ENCODE measurements around the gene MEF2A.

MEF2A gene

GRCh38 chr15:99564221-99565048 lies 1.3 kb upstream of the MEF2A start:
- DNase-seq (ENCODE audit: low read depth) = no peak

GRCh38 chr15:99565049-99565298 lies 810 bp upstream of the MEF2A start:
- DNase-seq (ENCODE audit: low read depth) = no peak

- no peak for DNase-seq (ENCODE audit: low read depth)
Observed at GRCh38 chr15:99566157-99566897, 543 bp downstream of the MEF2A start.

GRCh38 chr15:99568625-99569352 lies 3.0 kb downstream of the MEF2A start:
- DNase-seq (ENCODE audit: low read depth) = no peak

DNA sequence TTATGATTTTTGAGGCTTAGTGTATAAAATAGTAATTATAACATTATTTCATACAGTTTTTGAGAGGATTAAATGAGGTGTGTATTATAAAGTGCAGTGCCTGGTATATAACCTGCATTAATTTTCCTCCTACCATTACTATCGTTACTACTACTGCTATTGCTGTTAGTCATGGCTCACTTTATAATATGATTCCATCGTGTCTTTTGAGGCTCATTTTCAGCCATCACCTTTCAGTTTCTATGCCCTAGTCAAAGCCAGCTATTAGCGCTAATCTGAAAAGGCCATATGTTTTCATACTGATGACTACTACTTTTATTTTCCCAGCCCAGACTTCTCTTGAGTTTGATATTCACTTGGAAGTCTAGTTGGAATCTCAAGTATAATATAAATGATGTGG lies 5.5 kb downstream of the MEF2A start:
- no peak for DNase-seq (ENCODE audit: low read depth)

- DNase-seq (ENCODE audit: low read depth) = no peak
Observed at GRCh38 chr15:99574048-99574447, 8.3 kb downstream of the MEF2A start.

DNA sequence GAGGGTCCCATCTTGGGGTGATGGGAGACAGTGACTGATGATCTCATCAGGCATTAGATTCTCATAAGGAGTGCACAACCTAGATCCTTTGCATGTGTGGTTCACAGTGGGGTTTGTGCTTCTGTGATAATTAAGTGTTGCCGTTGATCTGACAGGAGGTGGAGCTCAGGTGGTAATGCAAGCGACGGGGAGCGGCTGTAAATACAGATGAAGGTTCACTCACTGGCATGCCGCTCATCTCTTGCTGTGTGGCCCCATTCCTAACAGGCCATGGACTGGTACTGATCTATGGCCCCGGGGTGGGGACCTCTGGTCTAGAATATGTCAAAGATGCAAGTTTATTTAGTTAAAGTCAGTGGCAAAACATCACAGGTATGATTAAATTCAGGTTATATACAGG lies 8.7 kb downstream of the MEF2A start:
- no peak for DNase-seq (ENCODE audit: low read depth)

DNA sequence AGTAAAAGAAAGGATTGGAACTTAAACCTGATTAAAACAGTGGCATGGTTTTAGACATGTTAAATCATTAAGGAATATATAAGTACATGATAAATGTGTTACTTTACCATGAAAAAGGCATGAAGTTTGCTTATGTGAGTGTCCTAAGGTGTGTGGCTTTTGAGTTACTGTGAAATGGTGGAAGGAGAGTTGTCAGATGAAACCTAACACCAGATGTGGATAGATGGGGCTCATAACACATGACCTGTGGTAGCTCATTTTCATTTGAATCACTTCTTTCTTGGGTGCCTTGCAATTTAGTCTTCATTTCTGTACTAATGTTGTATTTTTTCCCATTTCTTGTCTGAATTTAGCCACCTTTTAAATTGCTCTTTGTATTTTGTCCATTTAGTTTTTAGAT lies 13.0 kb downstream of the MEF2A start:
- DNase-seq (ENCODE audit: low read depth) = no peak

DNA sequence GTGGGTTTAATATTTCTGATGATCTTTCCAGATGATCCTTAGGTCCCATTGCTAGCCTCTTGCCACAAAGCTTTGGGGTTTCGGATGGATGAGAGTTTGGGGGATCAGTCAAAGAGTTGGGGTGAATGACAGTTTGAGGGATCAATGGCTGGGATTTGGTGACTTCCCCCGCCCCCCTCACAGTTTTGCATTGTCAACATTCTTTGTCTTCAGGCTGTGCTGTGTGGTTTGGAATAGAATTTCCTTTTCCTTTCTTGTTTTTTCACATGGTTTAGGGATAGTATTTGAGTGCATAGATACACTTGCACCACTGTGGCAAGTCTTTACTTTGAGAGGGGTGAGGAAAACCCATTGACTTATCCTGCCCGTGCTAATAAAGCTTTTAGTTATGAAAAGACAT lies 14.3 kb downstream of the MEF2A start:
- DNase-seq (ENCODE audit: low read depth) = no peak

DNA sequence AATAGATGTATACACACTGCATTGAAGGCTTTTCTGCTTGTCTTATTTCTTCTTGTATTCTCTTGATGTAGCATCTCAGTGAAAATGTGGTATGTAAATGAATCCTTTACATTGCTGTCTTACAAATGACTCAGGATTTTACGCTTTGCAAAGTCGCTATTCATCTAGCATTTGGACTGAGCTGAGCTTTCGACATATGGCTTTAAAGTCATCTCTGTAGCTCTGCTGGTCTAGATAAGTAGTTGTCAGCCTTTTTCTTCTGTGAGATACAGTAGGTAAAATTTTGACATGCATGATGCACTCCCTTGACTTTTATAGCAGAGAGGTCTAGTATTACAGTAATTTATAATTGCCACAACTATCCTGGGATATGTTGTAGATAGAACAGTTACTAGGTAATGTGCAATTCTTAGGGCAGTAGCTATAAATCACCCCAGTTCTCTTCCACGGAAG lies 16.8 kb downstream of the MEF2A start:
- no peak for DNase-seq (ENCODE audit: low read depth)

GRCh38 chr15:99584081-99584600 lies 18.4 kb downstream of the MEF2A start:
- no peak for DNase-seq (ENCODE audit: low read depth)

DNA sequence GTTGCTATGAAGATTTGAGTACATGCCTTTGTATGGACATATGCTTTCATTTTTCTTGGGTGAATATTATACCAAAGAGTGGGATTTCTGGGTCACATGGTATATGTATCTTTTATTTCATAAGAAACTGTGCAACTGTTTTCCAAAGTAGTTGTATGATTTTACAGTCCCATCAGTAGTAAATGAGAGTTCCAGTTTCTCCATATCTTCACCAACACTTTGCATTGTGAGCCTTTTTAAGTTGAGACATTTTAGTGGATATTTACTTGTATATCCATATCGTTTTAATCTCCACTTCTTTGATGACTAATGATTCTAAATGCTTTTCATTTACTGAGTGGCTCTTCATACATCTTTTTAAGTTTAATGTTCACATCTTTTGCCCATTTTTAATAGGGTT lies 20.3 kb downstream of the MEF2A start:
- no peak for DNase-seq (ENCODE audit: low read depth)

- no peak for DNase-seq (ENCODE audit: low read depth)
Observed at GRCh38 chr15:99589801-99590200, 24.0 kb downstream of the MEF2A start.

- no peak for DNase-seq (ENCODE audit: low read depth)
Observed at GRCh38 chr15:99590913-99591646, 25.3 kb downstream of the MEF2A start.

DNA sequence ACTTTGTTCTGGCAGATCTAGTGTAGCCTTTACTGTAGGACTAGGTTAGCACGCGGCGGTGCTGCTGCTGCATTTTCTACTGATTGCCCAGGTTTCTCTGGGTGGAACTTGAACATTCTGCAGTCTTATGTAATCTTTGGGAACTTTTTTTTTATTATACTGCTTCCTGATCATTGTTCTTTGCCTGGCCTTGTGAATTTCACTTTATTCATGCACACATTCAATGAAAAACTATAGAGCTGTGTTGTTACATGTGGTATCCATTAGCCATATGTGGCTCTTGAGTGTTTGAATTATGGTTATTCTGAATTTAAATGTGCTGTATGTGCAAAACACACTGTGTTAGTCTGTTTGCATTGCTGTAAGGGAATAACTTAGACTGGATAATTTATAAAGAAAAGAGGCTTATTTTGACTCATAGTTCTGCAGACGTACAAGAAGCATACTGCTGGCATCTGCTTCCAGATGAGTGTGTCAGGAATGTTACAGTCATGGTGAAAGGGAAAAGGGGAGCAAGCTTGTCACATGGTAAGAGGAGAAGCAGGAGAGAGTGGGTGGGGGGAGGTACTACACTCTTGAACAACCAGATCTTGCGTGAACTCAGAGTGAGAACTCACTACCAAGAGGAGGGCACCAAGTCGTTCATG lies 26.5 kb downstream of the MEF2A start:
- DNase-seq (ENCODE audit: low read depth) = no peak

DNA sequence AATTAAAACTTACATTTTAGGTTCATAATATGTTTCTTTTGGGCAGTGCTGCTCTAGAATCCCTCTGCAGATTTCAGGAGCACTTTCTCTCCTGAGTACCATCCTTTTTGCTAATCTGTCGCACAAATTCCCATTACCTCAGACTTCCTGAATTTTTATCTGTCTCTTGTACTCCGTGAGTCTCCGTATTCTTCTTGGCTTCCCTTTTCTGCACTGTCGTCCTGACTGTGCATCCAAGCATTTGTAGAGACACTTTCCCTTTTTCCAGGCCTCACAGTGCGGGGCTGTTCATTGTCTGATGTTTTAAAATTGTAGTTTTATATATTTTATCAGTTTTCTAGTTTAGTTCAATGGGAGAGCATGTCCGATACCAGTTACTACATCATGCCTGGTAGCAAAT lies 27.3 kb downstream of the MEF2A start:
- DNase-seq (ENCODE audit: low read depth) = no peak

- DNase-seq (ENCODE audit: low read depth) = no peak
Observed at GRCh38 chr15:99594916-99595315, 29.1 kb downstream of the MEF2A start.

GRCh38 chr15:99598296-99598695 lies 32.5 kb downstream of the MEF2A start:
- no peak for DNase-seq (ENCODE audit: low read depth)

GRCh38 chr15:99603828-99604227 lies 38.0 kb downstream of the MEF2A start:
- DNase-seq (ENCODE audit: low read depth) = no peak

- DNase-seq (ENCODE audit: low read depth) = no peak
Observed at GRCh38 chr15:99604865-99605264, 39.1 kb downstream of the MEF2A start.

DNA sequence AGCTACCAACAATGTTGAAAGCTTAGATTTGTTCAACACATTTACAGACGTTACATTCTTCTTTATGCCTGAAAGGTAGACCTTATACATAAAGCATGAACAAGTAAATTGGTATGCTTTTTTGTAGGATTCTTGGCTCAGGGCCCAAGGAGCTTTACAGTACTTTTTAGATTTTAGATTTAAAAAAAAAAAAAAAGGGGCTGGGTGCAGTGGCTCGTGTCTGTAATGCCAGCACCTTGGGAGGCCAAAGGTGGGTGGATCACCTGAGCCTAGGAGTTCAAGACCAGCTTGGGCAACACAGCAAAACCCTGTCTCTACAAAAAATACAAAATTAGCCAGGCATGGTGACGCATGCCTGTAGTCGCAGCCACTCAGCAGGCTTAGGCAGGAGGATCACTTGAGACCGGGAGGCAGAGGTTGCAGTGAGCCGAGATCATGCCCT lies 39.7 kb downstream of the MEF2A start:
- DNase-seq (ENCODE audit: low read depth) = no peak

- no peak for DNase-seq (ENCODE audit: low read depth)
Observed at GRCh38 chr15:99605990-99606389, 40.2 kb downstream of the MEF2A start.
